ENCODE results near the gene CLASP2. TPM values are rescaled to one million over a fixed set of nuclear protein-coding genes. Genes with fewer than 3 reads are reported as not detected.
"Not testable (repeated sequence)": the region's sequence is repeated elsewhere in the genome, so short reads cannot be mapped to it uniquely, and the experiment has no call there.

Gene CLASP2
- total RNA-seq (61.0 and 112 TPM in 2 replicates), polyA plus RNA-seq (38.7 and 65.6 TPM in 2 replicates)

GRCh38 chr3:33717866-33718594, at the start of gene CLASP2:
Gene CLASP2 (minus strand): TSS chr3:33718254. CDS start chr3:33718002, 252 bp downstream.
- H3K4me3 ChIP-seq = peak within 1 kb of the TSS; percentile 89
- no peaks in the 10 kb centered on the region for H3K9me3 ChIP-seq (ENCODE audit: low read depth)
- peak; percentile 94 for DNase-seq (ENCODE audit: low read depth in 1 of 2, low spot score in 1 of 2)
- no peaks in the 10 kb centered on the region for H3K36me3 ChIP-seq
- peaks cover 14% of the 10 kb centered on the region for H3K4me1 ChIP-seq (ENCODE audit: low read depth)
- no peak for TF ChIP-seq CTCF (IDR thresholded peaks at IDR 0.05; ENCODE audit: low read depth, low read length)
- no peaks in the 10 kb centered on the region for H3K27me3 ChIP-seq
- peak within 1 kb of the TSS; percentile 99 for H3K27ac ChIP-seq

DNA sequence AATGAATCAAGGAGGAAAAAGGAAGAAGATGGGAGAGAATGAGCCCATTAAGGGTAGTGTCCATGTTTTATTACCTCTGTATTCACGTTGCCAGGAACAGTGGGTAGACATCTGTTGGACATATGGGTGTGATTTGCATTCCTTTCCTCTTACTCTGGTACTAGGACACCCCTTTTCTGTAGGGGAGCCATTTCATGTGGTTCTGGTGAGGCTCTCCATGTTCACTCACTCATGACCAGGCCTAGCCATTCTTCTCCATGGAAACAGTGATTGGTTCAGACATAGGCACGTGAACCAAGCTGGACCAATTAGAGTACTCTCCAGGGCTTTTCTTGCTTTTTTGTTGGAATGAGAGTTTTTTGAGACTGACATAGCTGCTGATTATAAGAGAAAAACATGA, 40.8 kb upstream of the CLASP2 start:
- H3K4me1 ChIP-seq (ENCODE audit: low read depth) = no peaks in the 10 kb centered on the region
- no peaks in the 10 kb centered on the region for H3K9me3 ChIP-seq (ENCODE audit: low read depth)
- no peak overlapping the region for H3K27ac ChIP-seq
- TF ChIP-seq CTCF (IDR thresholded peaks at IDR 0.05; ENCODE audit: low read depth, low read length) = no peak
- no peak for DNase-seq (ENCODE audit: low read depth in 1 of 2, low spot score in 1 of 2)
- no peak overlapping the region for H3K4me3 ChIP-seq
- H3K27me3 ChIP-seq = no peaks in the 10 kb centered on the region
- no peaks in the 10 kb centered on the region for H3K36me3 ChIP-seq

GRCh38 chr3:33758281-33758680, 40.2 kb upstream of the CLASP2 start:
- Histone ChIP-seq H3K27ac (no peak overlapping the region), H3K4me1 (ENCODE audit: low read depth) (no peaks in the 10 kb centered on the region), H3K27me3 (no peaks in the 10 kb centered on the region), H3K36me3 (no peaks in the 10 kb centered on the region), H3K9me3 (ENCODE audit: low read depth) (no peaks in the 10 kb centered on the region), H3K4me3 (no peak overlapping the region)
- TF ChIP-seq CTCF (IDR thresholded peaks at IDR 0.05; ENCODE audit: low read depth, low read length) = no peak
- no peak for DNase-seq (ENCODE audit: low read depth in 1 of 2, low spot score in 1 of 2)

- H3K4me3 ChIP-seq; DNase-seq (ENCODE audit: low read depth in 1 of 2, low spot score in 1 of 2); H3K36me3 ChIP-seq; H3K27me3 ChIP-seq; H3K4me1 ChIP-seq (ENCODE audit: low read depth); H3K27ac ChIP-seq; H3K9me3 ChIP-seq (ENCODE audit: low read depth): not testable (repeated sequence)
Measured at GRCh38 chr3:33754391-33754790, 36.3 kb upstream of the CLASP2 start.

DNA sequence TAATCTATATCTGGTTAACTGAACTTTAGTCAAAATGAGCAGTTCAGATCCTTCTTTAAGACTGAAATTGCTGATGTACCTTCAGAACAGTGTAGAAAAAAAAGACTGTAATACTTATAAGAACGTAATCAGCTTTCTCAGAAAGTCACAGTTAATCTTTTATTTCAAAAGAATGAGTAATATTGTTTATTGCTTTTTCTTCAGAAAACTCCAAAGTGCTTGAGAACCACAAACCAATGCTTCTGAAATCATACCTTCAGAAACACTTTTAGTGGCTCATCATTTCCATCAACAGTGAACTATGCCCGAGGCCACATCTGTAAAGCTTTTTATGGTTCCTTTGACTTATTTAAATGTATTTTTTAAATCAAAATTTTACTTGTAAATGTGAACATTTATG, 33.3 kb upstream of the CLASP2 start:
- DNase-seq (ENCODE audit: low read depth in 1 of 2, low spot score in 1 of 2) = no peak
- Histone ChIP-seq H3K4me3 (no peak overlapping the region), H3K27me3 (no peaks in the 10 kb centered on the region), H3K4me1 (ENCODE audit: low read depth) (no peaks in the 10 kb centered on the region), H3K9me3 (ENCODE audit: low read depth) (no peaks in the 10 kb centered on the region), H3K27ac (no peak overlapping the region), H3K36me3 (no peaks in the 10 kb centered on the region)
- no peak for TF ChIP-seq CTCF (IDR thresholded peaks at IDR 0.05; ENCODE audit: low read depth, low read length)

GRCh38 chr3:33750211-33750548, 32.1 kb upstream of the CLASP2 start:
- Histone ChIP-seq H3K4me1 (ENCODE audit: low read depth) (no peaks in the 10 kb centered on the region), H3K27ac (no peak overlapping the region), H3K4me3 (no peak overlapping the region), H3K9me3 (ENCODE audit: low read depth) (no peaks in the 10 kb centered on the region), H3K27me3 (no peaks in the 10 kb centered on the region), H3K36me3 (no peaks in the 10 kb centered on the region)
- no peak for TF ChIP-seq CTCF (IDR thresholded peaks at IDR 0.05; ENCODE audit: low read depth, low read length)
- peak in 1 of 2 donors; percentile 6 for DNase-seq (ENCODE audit: low read depth in 1 of 2, low spot score in 1 of 2)
